HG03025 (cell line): ENCODE data around the gene SLC35F1.

Experiments used
- ATAC-seq: cut with Tn5 transposase; IDR thresholded peaks from one replicate; pipeline ENCODE4 v1.9.1; 2021; ENCODE audit warnings: mild to moderate bottlenecking, moderate library complexity; ENCODE audit not compliant: unreplicated experiment, low FRiP score

Gene SLC35F1

DNA sequence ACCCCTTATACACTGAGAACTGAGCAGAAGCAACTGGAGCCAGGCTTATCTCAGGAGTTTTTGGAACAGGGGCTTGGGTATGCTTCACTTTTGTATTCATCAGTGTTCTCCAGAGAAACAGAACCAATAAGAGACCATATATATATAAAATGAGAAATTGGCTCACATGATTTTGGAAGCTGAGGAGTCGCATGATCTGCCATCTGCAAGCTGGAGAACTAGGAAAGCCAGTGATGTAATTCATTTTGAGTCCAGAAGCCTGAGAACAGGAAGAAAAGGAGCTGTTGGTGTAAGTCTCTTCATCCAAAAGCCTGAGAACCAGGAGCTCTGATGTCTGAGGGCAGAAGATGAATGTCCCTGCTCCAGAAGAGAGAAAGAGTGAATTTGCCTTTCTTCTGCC lies 272.0 kb downstream of the SLC35F1 start:
- ATAC-seq = no peak

DNA sequence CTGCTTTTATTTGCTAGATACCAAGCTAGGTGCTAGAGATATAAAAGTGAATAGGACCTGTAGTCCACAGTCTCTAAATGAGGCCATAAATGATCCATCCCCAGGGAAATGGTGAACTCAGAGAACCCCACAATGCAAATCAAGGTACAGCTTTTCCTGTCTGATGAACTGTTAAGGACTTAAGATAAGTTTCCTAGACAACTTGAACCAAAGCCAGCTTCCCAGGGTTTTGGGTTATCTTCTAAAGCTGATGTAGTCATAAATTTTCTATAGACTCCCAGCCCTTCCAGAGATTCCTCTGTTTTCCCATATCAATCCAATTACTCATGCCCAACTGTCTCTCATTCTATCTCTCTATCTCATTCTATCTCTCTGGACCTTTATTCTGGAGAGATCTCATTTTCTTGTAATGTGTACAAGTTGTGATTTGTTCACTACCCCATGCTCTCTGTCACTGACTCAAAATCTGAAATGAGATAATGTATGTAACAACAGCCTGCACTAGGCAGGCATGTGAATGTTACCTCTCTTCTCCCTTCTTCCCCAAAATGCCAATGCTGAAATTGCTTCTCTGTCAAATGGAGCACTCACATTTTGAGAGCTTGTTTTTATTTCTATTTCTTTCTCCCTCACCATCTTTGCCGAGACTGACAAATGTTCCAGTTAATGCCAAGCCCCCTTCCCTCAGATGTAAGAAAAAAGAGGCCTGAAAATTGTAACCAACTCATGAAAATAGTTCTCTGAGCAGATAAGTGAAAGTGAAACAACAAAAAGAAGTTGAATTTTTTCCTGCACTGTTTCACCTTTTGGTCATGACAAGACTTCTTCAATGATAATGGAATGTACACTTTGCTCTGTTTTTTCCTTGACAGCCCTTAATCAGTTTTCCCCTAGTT lies 279.9 kb downstream of the SLC35F1 start:
- peak; percentile 55 for ATAC-seq

DNA sequence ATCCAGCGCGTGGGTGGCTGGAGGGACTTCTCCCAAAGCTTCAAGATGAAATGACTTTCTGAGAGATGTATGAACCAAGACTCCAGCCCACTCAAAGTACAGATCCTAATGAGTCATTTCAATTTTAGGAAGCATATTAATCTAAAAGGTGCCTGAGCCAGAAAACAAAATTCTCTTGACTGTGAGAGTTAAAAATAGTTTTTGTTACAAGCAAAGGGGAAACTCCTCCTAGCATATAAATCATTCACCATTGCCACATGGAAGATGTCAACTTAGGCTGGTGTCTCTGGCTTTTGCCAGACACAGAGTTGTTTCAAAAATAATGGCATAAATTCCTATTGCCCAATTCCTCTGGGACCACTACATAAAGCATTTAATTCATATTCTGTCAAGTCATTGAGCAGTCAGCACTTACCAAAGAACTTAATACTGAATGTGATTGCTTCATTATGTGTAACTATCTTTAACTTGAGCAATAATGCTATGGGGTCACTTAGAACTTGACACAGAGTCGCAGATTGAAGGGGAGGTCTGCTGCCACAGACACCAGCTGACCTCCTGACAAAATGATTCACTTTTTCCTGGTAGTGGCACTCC lies 280.6 kb downstream of the SLC35F1 start:
- ATAC-seq = peak; percentile 36

DNA sequence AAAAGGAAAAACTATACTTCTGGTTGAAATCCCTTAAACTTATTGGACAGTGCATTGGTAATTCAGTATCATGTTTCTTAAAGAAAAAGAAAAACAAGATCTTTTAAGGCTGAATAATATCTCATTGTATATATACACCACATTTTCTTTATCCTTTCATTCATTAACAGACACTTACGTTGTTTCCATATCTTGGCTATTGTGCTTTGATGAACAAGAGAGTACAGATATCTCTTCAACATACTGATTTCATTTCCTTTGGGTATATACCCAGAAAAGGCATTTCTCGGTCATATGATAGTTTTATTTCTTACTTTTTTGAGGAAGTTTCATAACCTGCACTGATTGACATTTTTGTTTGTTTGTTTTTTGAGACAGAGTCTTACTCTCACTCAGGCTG lies 281.5 kb downstream of the SLC35F1 start:
- no peak for ATAC-seq

DNA sequence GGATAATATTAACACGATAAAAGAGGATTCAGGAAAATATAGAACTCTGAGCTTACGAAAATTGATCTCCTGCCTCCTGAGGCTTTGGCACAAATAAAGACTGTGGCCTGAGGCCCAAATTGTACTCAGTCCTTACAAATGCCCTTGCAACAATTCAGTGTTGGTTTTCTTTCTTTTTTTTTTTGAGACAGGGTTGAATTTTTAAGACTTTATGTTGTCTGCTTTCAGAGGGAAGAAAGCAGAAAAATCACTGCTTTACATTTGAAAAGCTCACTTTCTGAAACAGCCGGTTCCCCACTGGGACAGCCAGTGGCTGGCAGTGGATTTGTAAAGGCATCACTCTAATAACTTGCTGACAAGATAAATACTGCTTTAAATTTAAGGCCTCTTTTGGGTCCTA lies 290.5 kb downstream of the SLC35F1 start:
- no peak for ATAC-seq

DNA sequence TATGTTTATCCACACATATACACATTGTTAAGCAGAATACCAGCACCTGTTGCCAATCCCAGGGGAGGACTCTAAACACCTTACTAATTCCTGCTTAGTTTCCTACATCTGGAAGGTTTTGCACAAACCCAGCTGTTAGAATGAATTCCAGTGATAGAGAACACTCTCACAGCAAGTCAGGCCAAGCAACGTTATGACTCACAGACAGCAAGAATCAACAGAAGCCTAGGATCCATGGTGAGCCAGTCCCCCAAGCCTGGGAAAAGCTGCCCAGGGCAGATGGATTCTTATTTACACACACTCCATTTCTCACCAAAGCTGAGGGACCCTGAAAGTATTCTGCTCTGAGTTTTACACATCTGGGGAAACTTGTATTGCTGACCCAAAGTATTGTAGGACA lies 291.7 kb downstream of the SLC35F1 start:
- ATAC-seq = no peak

DNA sequence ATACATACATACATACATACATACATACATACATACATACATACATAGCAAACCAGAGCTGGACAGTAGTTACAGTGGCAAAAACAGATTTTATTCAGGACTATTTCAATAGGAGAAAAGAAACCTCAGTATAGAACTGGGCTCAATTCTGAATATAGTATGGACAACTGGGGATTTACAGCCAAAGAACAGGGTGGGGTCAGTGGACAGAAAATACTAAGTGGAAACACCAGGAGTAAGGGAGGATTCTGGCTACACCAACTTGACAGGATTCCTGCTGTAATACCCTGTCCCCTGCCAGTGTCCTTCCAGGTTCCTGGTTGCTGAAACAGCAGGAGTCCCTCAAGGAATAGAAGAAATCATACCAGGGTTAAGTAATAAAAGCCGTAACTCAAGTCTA lies 293.1 kb downstream of the SLC35F1 start:
- ATAC-seq = no peak

DNA sequence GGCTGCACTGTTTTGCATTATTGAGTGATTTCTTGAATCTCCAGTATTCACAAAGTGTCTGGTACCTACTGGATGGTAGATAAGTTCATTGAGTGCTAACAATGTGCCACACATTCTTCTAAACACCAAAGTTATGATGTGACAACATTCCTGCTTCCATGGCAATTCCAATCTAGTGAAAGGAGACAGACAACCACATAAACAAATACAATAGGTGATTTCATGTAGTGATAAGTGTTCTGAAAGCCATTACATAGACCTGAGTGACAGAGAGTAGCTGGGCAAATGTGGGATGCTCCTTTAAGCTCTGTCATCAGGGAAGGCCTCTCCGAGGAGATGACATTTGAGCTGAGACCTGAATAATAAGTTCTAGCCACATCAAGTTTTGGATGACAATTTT lies 295.5 kb downstream of the SLC35F1 start:
- no peak for ATAC-seq

DNA sequence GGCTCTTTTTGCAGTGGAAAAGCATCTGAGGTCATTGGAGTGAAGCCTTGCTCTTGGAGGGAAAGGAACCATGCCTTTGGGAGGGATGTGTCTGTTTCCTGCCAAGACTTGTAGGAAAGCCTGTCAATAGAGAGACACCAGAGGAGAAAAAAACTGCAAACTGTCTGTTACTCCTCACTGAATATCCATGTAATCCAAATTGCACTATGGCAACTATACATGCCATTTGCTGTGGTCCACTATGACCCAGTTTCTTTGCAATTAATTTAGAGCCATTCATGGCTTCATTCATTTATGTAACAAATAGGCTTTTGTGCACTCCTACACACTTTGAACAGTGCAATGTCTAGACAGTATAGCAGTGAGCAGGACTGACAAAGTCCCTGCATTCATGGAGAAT lies 296.5 kb downstream of the SLC35F1 start:
- no peak for ATAC-seq

DNA sequence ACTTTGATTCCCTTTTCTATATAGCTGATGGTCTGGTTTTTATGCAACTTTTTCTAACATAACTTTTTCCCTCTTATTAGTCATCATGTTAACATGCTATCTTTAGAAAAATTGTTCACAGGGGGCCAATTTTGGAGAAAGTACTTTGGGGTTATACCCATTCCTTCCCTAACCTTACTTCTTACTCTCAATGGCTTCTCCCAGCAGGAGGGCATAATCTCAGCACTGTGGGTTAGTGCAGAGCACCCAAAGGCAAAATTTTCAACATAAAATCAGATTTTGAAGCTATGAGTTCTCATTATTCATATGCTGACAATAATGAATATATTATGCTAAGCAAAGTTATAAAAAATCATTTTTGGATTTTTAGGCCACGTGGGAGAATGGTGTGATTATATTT lies 299.2 kb downstream of the SLC35F1 start:
- ATAC-seq = no peak

DNA sequence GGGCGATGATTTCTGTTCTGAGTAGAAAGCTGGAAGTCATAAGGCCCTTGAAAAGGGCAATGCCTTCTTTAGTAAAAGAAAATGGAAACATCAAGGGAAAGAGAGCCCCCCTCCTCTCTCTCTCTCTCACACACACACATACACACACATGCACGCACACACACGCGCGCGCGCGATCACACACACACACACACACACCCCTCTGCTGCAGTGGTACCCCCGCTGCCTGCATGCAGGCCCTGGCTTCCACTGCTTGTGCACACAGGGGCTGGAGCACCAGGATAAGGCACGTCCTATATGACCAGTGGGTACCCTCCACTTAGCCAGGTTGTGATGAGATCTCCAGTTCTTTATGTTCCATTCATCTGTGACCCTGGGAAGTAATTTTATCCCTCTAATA lies 300.9 kb downstream of the SLC35F1 start:
- ATAC-seq = no peak

DNA sequence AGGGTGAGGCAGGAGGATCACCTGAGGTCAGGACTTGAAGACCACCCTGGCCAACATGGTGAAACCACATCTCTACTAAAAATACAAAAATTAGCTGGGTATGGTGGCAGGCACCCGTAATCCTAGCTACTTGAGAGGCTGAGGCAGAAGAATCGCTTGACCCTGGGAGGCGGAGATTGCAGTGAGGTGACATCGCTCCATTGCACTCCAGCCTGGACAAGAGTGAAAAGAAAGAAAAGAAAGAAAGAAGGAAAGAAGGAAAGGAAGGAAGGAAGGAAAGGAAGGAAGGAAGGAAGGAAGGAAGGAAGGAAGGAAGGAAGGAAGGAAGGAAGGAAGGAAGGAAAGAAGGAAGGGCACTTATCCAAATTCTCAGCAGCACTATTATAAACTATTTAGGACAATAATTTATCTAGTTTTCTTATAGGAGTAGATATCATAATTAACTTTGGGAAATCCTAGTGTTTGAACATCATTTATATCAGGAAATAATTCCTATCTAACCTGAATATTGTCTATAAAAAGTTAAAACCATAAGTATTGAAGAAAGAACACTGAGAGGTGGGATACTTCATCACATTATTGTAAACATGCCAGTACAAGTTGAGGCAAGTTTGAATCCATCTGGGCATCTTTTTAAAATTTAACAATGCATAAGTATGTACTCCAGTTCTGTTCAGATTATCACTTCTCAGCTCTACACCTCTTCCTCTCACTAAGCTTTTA lies 305.5 kb downstream of the SLC35F1 start:
- ATAC-seq = no peak

DNA sequence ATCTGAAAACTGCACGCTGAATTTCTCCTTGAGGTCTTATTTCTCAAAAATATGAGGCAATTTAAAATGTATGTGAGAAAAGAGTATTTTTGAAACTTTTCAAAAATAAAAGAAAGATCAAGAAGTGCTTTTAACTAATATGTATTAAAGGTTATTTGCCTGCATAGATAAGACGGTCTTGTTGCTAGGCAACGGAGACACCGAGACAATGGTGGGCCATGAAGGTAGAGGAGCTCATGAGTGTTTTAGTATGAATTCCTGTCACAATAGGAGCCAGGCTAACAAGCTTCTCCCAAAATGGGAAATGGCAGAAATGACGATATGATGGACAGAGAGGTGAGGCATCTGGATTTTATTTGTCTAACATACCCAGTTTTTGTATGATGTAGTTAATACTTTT lies 308.2 kb downstream of the SLC35F1 start:
- no peak for ATAC-seq

DNA sequence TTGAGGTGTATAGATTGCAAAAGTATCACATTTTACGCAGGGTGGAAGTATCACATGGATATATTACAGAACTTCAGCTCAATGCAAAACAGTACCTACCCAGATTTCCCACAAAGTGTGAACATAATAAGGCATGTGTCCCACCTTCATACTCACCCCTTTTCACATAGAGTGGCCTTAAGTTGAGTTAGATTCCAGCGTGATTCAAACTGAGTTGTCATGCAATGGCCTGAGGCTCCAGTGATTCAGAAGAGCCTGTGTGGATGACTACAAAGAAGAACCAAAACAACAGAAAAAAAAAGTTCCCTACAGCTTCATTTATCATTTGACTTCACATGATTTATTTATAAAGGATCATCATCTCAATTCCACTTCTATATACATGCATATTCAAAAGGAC lies 309.7 kb downstream of the SLC35F1 start:
- no peak for ATAC-seq

DNA sequence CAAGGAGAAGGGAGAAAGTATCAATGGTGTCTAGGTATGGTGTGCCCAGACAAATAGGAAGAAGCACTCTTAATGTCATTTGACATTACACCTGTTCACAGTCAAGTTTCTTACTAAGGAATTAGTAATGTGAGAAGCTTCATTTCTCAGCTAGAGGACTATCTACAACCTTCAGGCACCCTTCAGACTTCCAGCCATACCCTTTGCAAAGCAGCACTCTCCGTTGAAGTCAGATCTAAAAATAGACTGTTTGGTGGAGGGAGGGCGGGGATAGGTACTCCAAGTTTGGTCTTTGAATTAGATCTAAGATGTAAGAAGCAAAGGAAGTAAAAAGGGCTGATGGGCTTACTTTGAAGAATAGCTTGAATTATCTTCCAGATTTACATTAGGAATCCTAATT lies 311.1 kb downstream of the SLC35F1 start:
- ATAC-seq = no peak

DNA sequence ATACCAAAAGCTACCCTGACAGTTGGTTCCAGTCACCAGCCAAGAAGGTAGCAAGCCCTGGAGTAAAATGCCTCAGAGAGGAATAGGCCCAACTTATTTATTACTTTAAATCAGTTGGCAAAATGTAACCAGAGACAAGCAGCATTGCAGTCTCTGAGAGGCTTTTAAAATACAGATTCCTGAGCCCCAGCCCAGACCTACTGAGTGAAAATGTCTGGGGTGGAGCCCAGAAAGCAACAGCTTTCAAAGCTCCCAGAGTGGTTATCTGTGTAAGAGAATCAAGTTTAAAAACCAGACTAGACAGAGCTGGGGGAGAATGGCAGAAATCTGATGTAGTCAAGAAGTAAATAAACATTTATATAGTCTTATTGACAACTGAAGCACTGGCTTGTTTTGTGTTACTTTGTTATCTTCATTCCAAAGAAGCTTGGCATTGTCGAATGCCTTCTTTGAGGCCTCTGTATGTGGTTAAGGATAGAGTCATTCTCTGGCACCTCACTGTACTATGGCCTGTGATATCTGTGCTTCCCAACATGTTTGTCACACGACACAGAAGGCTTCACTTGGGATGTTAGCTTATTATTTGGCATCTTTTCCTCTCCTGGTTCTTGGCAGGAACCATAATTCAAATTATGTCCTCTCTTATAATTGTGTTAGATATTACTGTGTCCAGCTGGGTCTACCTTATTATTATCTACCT lies 313.5 kb downstream of the SLC35F1 start:
- no peak for ATAC-seq

DNA sequence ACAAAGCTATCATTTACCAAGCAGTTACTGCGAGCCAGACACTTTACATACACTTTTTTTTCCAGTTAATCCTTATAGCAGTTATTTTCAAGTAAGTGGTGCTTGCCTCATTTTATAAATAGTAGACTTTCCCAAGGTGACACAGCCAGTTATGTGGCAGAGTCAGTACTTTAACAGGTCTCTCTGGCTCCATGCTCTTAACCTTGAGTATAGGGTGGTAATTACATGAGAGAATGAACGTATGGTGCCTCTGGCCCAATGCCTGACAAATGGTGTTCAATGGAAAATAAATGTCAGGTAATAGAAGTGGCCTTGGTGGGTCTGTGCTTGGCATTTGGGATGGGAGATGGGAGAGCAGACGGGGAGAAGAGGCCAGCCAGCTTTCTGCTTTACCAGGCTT lies 316.3 kb downstream of the SLC35F1 start:
- ATAC-seq = no peak

DNA sequence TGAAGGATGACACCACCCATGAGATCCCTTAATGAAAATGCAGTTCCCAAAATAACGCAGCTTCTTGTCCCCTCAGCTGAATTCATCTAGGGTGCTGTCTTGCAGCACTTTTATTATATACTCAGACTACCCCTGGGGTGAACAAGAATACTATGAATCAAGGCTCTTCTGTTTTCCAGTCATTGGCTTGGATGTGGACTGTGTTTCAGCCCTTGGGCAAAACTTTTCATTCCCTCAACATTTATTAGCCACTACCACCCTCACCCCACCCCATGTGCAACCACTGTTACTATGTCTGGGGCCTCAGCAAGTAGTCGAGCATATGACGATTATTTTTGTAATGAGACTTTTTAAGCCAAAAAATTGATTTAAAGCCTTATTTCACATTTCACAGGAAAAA lies 321.8 kb downstream of the SLC35F1 start:
- no peak for ATAC-seq

DNA sequence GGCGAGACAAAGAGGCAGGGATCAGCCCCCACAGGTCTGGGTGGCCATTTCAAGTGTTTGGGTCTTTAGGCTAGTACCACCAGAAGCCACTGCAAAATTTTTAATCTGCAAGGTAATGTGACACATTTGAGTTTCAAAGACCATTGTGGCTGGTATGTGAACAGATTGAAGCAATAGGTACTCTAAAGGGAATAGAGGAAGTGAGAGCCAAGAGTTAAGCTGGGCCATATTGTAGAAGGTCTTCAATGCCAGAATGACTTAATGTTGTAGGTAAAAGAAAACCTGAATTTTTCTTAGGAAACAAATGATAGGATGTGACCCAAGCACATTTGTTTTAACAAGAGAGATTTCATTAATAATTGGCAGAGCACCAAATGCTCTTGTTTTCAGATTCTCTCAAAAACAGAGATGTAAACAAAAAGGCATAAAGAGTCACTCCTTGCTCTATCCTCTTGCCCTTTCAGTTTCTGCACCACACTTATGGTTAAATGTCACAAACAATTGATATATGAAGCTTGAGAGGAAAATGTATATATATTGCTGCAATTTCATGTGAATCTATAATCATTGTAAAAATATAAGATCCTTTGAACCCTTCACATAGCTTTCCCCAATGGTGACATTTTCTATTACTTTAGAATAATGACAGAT lies 333.9 kb downstream of the SLC35F1 start:
- ATAC-seq = peak; percentile 91

DNA sequence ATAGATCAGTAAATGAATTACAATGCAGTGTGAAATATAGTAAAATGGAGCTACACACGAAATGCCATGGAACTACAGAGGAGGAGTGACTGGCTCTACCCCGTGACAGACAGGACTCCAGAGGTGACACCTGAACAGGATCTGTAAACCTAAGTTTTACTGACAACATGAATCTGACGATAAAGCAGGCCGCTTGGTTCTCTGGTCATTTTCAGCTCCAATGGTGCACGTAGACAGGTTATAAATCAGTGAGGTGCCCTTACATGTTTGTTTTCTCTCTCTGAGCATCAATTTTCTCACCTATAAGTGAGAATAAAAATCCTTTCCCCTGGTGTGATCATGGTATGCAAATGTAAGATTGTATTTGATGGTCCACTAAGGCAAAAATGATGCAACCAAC lies 339.3 kb downstream of the SLC35F1 start:
- ATAC-seq = no peak
